ENCODE measurements around the gene AGPAT1.
"Not testable (repeated sequence)": the region's sequence is repeated elsewhere in the genome, so short reads cannot be mapped to it uniquely, and the experiment has no call there.

The AGPAT1 gene

GRCh38 chr6:32148289-32149091 is 27.4 kb downstream of the AGPAT1 start:
- DNase-seq (ENCODE audit: low spot score), result peak; percentile 79

- DNase-seq (ENCODE audit: low spot score), result peak; percentile 40
Observed at GRCh38 chr6:32147401-32148132, 28.3 kb downstream of the AGPAT1 start.

- no peak for DNase-seq (ENCODE audit: low spot score)
Observed at GRCh38 chr6:32146687-32147086, 29.2 kb downstream of the AGPAT1 start.

GRCh38 chr6:32146287-32146686 is 29.6 kb downstream of the AGPAT1 start:
- DNase-seq (ENCODE audit: low spot score), result no peak

GRCh38 chr6:32144238-32144637 is 31.6 kb downstream of the AGPAT1 start:
- DNase-seq (ENCODE audit: low spot score), result not testable (repeated sequence)

GRCh38 chr6:32140420-32141046 is 35.4 kb downstream of the AGPAT1 start:
- DNase-seq (ENCODE audit: low spot score), result peak; percentile 51

- DNase-seq (ENCODE audit: low spot score), result no peak
Observed at GRCh38 chr6:32139590-32139989, 36.3 kb downstream of the AGPAT1 start.

- no peak for DNase-seq (ENCODE audit: low spot score)
Observed at GRCh38 chr6:32137454-32137853, 38.4 kb downstream of the AGPAT1 start.

- DNase-seq (ENCODE audit: low spot score), result no peak
Observed at GRCh38 chr6:32133786-32134185, 42.1 kb downstream of the AGPAT1 start.

GRCh38 chr6:32132110-32132509 is 43.8 kb downstream of the AGPAT1 start:
- no peak for DNase-seq (ENCODE audit: low spot score)

GRCh38 chr6:32131439-32131948 is 44.4 kb downstream of the AGPAT1 start:
- peak; percentile 75 for DNase-seq (ENCODE audit: low spot score)

- DNase-seq (ENCODE audit: low spot score), result peak; percentile 29
Observed at GRCh38 chr6:32129297-32130088, 46.4 kb downstream of the AGPAT1 start.

GRCh38 chr6:32128751-32129296 is 47.1 kb downstream of the AGPAT1 start:
- no peak for DNase-seq (ENCODE audit: low spot score)

- peak; percentile 100 for DNase-seq (ENCODE audit: low spot score)
Observed at GRCh38 chr6:32127717-32128592, 47.9 kb downstream of the AGPAT1 start, which contains the start of gene ATF6B. Gene ATF6B (minus strand): TSS chr6:32128246. CDS start chr6:32128207, 39 bp downstream.

- no peak for DNase-seq (ENCODE audit: low spot score)
Observed at GRCh38 chr6:32127409-32127716, 48.5 kb downstream of the AGPAT1 start.

GRCh38 chr6:32126880-32127279 is 49.0 kb downstream of the AGPAT1 start:
- DNase-seq (ENCODE audit: low spot score), result no peak

GRCh38 chr6:32123681-32124080 is 52.2 kb downstream of the AGPAT1 start:
- DNase-seq (ENCODE audit: low spot score), result no peak

- no peak for DNase-seq (ENCODE audit: low spot score)
Observed at GRCh38 chr6:32120573-32121059, 55.3 kb downstream of the AGPAT1 start.

GRCh38 chr6:32118782-32119628 is 56.9 kb downstream of the AGPAT1 start:
- DNase-seq (ENCODE audit: low spot score), result peak; percentile 84
